GM18909 (cell line): ENCODE measurements around the gene DBNDD1.
"Not testable (repeated sequence)": the region's sequence is repeated elsewhere in the genome, so short reads cannot be mapped to it uniquely, and the experiment has no call there.

Experiments
- ATAC-seq: cut with Tn5 transposase; IDR thresholded peaks from one replicate; pipeline ENCODE4 v1.9.1; 2021; ENCODE audit warnings: mild to moderate bottlenecking; ENCODE audit not compliant: unreplicated experiment, poor library complexity

The DBNDD1 gene

DNA sequence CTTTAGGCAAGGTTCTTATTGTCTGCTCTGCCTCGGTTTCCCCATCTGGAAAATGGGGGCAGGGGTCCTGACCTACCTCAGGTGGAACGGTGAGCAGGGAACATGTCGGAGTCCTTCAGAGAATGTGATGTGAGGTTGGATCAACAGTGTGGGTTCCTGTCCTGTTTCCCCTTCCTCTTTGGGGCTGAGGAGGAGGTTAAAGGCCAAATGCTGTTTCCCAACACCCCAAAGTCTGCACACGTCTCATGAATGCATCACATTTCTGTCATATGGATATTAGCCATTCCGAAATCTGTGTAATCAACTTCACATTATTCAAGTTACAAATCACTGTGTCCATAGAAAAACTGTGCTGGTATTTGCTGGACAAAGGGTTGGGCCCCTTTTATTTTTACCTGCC is 51.8 kb downstream of the DBNDD1 start:
- not testable (repeated sequence) for ATAC-seq

DNA sequence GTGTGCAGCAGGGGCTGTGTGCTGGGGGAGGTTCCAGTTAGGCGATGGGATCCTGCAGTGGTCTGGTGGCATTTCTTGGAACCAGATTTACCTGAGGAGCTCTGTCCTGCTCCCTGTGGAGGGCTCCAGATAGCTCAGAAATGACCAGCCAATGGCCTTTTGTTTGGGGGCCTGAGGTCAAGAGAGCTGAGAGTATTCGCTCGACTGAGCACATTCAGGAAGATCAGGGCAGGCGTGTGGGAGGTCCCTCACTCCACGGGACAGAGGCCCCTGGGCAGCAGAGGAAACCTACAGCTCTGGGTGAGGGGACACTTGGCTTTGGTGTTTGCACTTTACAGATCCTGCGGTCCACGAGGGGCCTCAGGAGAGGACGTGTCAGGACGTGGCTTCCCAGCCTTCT is 52.5 kb downstream of the DBNDD1 start:
- no peak for ATAC-seq

DNA sequence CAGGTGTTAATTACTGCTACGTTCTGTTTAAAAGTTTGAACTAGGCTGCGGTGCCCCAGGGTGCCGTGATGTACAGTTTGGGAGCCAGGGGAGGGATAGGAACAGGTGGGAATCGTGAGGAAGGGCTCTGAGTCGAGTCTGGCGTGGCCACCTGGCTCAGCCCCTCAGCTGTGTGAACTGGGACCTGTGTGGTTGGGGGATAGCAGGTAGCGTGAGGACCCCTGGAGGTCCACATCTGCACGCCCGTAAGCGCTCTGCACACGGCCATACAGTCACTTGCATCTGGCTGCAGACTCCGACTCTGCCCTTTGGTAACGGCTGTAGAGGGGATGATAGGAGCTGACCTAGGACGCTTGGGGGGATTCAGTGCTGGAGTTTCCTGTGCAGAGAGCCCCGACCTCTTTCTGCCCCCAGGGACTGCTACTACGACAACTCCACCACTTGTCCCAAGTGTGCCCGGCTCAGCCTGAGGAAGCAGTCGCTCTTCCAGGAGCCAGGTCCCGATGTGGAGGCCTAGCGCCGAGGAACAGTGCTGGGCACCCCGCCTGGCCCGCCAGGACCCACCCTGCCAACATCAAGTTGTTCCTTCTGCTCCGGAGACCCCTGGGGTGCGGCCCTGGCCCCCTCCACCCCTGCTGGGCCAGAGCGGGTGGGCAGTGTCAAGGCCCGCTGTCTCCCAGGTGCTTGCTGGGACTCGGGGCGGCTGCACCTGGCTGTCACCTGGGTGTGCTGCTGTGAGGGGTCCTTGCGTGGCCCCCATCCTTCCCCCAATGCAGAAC is 53.6 kb downstream of the DBNDD1 start:
- ATAC-seq: no peak

- ATAC-seq: no peak
Observed at GRCh38 chr16:89964201-89964600, 55.1 kb downstream of the DBNDD1 start.

GRCh38 chr16:89962754-89963498 is 56.3 kb downstream of the DBNDD1 start:
- ATAC-seq: no peak

- ATAC-seq: no peak
Observed at GRCh38 chr16:89961920-89962319, 57.3 kb downstream of the DBNDD1 start.

DNA sequence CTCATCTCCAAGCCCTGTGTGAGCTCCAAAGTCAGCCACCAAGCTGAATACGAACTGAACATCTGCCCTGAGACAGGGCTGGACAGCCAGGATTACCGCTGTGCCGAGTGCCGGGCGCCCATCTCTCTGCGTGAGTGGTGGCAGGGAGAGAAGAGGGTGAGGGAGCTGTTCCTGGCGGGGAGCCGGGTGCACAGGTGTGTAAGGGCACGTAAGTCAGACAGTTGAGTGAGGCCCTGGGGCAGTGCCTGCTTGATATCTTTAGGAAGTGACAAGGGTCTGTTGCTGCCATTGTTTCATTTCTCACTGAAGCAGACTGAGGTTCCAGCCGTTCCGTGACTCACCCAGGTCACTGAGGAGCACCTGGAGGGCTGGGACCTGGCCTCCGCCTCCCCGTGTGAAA is 58.3 kb downstream of the DBNDD1 start:
- no peak for ATAC-seq

DNA sequence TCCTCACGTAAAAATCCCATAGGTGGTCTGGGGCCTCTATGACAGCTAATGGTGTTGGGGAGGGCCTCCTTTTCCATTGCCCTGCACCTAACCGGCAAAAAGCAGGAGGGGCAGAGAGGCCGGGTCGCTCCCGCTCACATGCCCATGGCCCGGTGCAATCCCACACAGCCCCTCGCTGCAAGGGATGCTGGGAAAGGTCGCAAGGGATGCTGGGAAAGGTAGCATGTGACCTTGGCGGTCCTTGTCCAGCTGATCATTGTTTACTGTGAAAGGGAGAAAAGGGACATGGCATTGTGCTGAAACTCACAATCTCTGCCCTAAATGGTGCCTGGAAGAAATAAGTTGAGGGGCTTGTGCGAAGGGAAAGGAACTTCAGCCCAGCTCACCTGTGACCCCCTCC is 60.7 kb downstream of the DBNDD1 start:
- no peak for ATAC-seq

GRCh38 chr16:89958068-89958467 is 61.2 kb downstream of the DBNDD1 start:
- ATAC-seq: no peak

DNA sequence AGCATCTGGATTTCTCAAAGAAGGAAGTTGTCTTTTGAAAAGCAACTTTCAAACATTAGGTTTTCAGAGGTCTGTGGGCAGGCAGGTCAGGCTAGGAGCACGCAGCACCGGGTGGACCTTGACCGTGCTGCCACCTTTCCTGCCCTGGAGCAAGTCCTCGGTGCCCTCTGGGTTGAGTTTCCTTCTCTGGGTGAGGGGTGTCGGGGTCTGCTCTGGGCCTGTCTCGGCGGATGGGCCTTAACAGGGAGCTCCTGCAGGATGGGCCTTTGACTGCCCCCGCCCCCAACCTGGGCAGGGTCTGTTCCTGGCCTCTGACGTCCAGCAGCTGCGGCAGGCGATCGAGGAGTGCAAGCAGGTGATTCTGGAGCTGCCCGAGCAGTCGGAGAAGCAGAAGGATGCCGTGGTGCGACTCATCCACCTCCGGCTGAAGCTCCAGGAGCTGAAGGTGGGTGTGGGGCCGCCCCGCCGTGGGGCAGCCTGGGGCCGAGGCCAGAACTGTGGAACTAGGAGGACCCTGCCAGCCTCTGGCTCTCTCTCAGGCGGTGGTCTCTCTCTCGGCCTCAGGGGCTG is 62.0 kb downstream of the DBNDD1 start:
- ATAC-seq: no peak

- ATAC-seq: no peak
Observed at GRCh38 chr16:89956505-89957215, 62.6 kb downstream of the DBNDD1 start.

DNA sequence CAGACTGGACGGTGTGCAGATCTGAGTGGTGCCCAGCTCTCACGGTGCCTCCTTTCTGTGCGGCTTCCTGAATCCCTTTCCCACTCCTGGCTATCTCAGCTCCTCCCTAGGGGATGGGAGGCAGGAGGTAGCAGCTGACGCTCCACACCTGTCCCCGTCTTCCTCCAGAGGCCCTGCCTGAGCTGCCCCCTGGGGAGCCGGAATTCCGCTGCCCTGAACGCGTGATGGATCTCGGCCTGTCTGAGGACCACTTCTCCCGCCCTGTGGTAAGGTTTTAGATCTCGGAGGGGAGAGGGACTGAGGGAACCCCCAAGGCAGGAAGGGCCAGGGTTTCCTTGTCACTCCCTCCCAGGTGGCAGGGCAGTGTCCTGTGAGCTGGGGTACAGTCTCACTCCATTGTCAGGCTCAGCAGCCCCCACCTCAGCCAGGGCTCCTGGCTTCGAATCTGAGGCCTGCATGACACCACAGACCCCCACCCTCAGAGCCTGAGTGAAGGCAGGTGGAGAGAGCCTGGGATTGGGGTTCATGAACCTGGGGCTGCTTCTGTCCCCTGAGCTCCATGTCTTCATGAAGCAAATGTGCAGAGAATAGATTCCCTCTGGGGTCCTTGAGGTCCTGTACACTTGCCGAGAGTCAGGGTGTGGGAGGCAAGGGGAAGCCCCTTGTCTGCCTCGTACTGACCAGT is 64.1 kb downstream of the DBNDD1 start:
- ATAC-seq: no peak
